ENCODE measurements around the gene RPS16. TPM values are rescaled to one million over a fixed set of nuclear protein-coding genes. Genes with fewer than 3 reads are reported as not detected.
"Not testable (repeated sequence)": the region's sequence is repeated elsewhere in the genome, so short reads cannot be mapped to it uniquely, and the experiment has no call there.

Gene RPS16
- total RNA-seq, 1 donor from 2014 or later: 1,446 TPM

GRCh38 chr19:39465956-39466747 is 30.4 kb upstream of the RPS16 start:
- ATAC-seq (no peak), DNase-seq (no peak)
- no peaks in the 10 kb centered on the region for H3K4me1 ChIP-seq
- no peaks in the 10 kb centered on the region for H3K27me3 ChIP-seq
- H3K27ac ChIP-seq: no peak overlapping the region
- no peaks in the 10 kb centered on the region for H3K9me3 ChIP-seq
- no peak for TF ChIP-seq CTCF (IDR thresholded peaks at IDR 0.05)
- intact Hi-C loops (cut with DNase I): no loop called here
- no peak overlapping the region for H3K4me3 ChIP-seq
- peaks cover 86% of the 10 kb centered on the region for H3K36me3 ChIP-seq

GRCh38 chr19:39463403-39463802 is 27.7 kb upstream of the RPS16 start:
- no peak for TF ChIP-seq CTCF (IDR thresholded peaks at IDR 0.05)
- ATAC-seq: no peak

GRCh38 chr19:39451257-39451656 is 15.5 kb upstream of the RPS16 start:
- DNase-seq; ATAC-seq; H3K9me3 ChIP-seq; H3K27me3 ChIP-seq; H3K27ac ChIP-seq; H3K4me3 ChIP-seq; intact Hi-C loops (cut with DNase I): not testable (repeated sequence)
- Histone ChIP-seq H3K36me3 (peaks cover 39% of the 10 kb centered on the region), H3K4me1 (peaks cover 29% of the 10 kb centered on the region)

More at GRCh38 chr19:39463403-39463802, 27.7 kb upstream of the RPS16 start:
- Histone ChIP-seq H3K27ac (no peak overlapping the region), H3K4me1 (no peaks in the 10 kb centered on the region), H3K27me3 (no peaks in the 10 kb centered on the region), H3K4me3 (no peak overlapping the region), H3K9me3 (no peaks in the 10 kb centered on the region), H3K36me3 (peaks cover 87% of the 10 kb centered on the region)
- no peak for DNase-seq
- intact Hi-C loops (cut with DNase I): no loop called here

- intact Hi-C loops (cut with DNase I): no loop called here
- ATAC-seq (no peak), DNase-seq (no peak)
- no peak for TF ChIP-seq CTCF (IDR thresholded peaks at IDR 0.05)
- H3K27ac ChIP-seq: no peak overlapping the region
- H3K27me3 ChIP-seq: no peaks in the 10 kb centered on the region
- H3K4me1 ChIP-seq: peaks cover 32% of the 10 kb centered on the region
- H3K4me3 ChIP-seq: no peak overlapping the region
- H3K9me3 ChIP-seq: no peaks in the 10 kb centered on the region
- peaks cover 28% of the 10 kb centered on the region for H3K36me3 ChIP-seq
Measured at GRCh38 chr19:39449116-39449797, 13.5 kb upstream of the RPS16 start.

GRCh38 chr19:39448271-39448670 is 12.5 kb upstream of the RPS16 start:
- H3K9me3 ChIP-seq: no peaks in the 10 kb centered on the region
- no peak for DNase-seq
- peaks cover 18% of the 10 kb centered on the region for H3K36me3 ChIP-seq
- no peak overlapping the region for H3K27ac ChIP-seq
- TF ChIP-seq CTCF (IDR thresholded peaks at IDR 0.05): no peak
- H3K4me3 ChIP-seq: no peak overlapping the region
- no peak for ATAC-seq
- H3K27me3 ChIP-seq: no peaks in the 10 kb centered on the region
- intact Hi-C loops (cut with DNase I): no loop called here
- peaks cover 32% of the 10 kb centered on the region for H3K4me1 ChIP-seq

GRCh38 chr19:39446365-39447084 is 10.8 kb upstream of the RPS16 start:
- intact Hi-C loops (cut with DNase I): no loop called here
- no peaks in the 10 kb centered on the region for H3K9me3 ChIP-seq
- H3K27ac ChIP-seq: peak overlapping the region; percentile 95
- DNase-seq (no peak), ATAC-seq (no peak)
- H3K27me3 ChIP-seq: no peaks in the 10 kb centered on the region
- TF ChIP-seq CTCF (IDR thresholded peaks at IDR 0.05): no peak
- H3K36me3 ChIP-seq: peaks cover 4% of the 10 kb centered on the region
- peak overlapping the region; percentile 96 for H3K4me3 ChIP-seq
- H3K4me1 ChIP-seq: peaks cover 32% of the 10 kb centered on the region
